SK-N-SH (cell line): ENCODE measurements around the gene INTS12.

Source experiments
- CHD2 ChIP-seq: fragments of 150-350 bp; IDR thresholded peaks from 2 replicates; pipeline ENCODE4 v1.6.1; 2018; ENCODE audit warnings: low read length; ENCODE audit not compliant: partially characterized antibody
- ELF1 ChIP-seq: IDR thresholded peaks from 2 replicates; pipeline ENCODE4 v1.4.0; 2012
- EZH2phosphoT487 ChIP-seq: fragments of 200-600 bp; sonication (generic); IDR thresholded peaks from 2 replicates; pipeline ENCODE4 v1.6.1; 2017; ENCODE audit warnings: low read depth, mixed run types, mild to moderate bottlenecking, antibody characterized with exemption, moderate library complexity, borderline replicate concordance
- FOXM1 ChIP-seq: IDR thresholded peaks from 2 replicates; pipeline ENCODE4 v1.4.0; 2012; ENCODE audit warnings: low read depth, mild to moderate bottlenecking
- GABPA ChIP-seq: IDR thresholded peaks from 2 replicates; pipeline ENCODE4 v1.4.0; 2012; ENCODE audit warnings: low read depth, mild to moderate bottlenecking
- MEF2A ChIP-seq: IDR thresholded peaks from 2 replicates; pipeline ENCODE4 v1.4.0; 2012; ENCODE audit warnings: low read depth, borderline replicate concordance
- POLR2AphosphoS5 ChIP-seq: IDR thresholded peaks from 2 replicates; pipeline ENCODE4 v1.6.1; 2012; ENCODE audit warnings: low read depth, low read length
- RXRA ChIP-seq: IDR thresholded peaks from 2 replicates; pipeline ENCODE4 v1.4.0; 2012; ENCODE audit warnings: low read depth, mild to moderate bottlenecking, borderline replicate concordance
- TAF1 ChIP-seq: IDR thresholded peaks from 2 replicates; pipeline ENCODE4 v1.6.1; 2012; ENCODE audit warnings: low read depth, mild to moderate bottlenecking, low read length, moderate library complexity, borderline replicate concordance
- TF ChIP-seq, protein P1 (sequence below): fragments of 200-600 bp; sonication (generic); IDR thresholded peaks from 2 replicates; pipeline ENCODE4 v1.6.1; 2017; ENCODE audit warnings: antibody characterized with exemption, mild to moderate bottlenecking, moderate library complexity
- TF ChIP-seq, protein P2 (sequence below): IDR thresholded peaks from 2 replicates; pipeline ENCODE4 v1.6.1; 2012; ENCODE audit warnings: mild to moderate bottlenecking, low read depth, low read length, moderate library complexity
- TF ChIP-seq, protein P3 (sequence below): IDR thresholded peaks from 2 replicates; pipeline ENCODE4 v1.4.0; 2012; ENCODE audit warnings: low read depth

DNA sequence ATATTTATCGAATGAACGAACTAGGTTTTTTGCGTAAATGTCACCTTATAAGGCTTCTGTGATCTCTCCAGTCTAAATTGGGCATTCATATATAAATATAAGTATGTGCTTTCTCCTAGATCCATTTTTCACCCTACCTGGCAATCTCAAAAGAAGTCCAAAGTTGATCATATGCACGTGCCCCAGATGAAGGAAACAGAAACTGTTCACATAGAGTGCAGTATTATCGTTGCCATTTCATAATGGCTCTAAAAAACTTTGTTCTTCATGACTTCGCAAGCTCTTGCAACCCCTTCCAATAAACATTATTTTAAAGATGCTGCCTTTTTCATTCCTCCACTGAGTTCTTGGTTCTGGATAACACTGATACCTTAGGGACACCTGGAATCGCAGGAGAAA is 708 bp downstream of the INTS12 start:
- TF ChIP-seq, protein P1, sequence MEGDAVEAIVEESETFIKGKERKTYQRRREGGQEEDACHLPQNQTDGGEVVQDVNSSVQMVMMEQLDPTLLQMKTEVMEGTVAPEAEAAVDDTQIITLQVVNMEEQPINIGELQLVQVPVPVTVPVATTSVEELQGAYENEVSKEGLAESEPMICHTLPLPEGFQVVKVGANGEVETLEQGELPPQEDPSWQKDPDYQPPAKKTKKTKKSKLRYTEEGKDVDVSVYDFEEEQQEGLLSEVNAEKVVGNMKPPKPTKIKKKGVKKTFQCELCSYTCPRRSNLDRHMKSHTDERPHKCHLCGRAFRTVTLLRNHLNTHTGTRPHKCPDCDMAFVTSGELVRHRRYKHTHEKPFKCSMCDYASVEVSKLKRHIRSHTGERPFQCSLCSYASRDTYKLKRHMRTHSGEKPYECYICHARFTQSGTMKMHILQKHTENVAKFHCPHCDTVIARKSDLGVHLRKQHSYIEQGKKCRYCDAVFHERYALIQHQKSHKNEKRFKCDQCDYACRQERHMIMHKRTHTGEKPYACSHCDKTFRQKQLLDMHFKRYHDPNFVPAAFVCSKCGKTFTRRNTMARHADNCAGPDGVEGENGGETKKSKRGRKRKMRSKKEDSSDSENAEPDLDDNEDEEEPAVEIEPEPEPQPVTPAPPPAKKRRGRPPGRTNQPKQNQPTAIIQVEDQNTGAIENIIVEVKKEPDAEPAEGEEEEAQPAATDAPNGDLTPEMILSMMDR: no peak
- TF ChIP-seq, protein P2, sequence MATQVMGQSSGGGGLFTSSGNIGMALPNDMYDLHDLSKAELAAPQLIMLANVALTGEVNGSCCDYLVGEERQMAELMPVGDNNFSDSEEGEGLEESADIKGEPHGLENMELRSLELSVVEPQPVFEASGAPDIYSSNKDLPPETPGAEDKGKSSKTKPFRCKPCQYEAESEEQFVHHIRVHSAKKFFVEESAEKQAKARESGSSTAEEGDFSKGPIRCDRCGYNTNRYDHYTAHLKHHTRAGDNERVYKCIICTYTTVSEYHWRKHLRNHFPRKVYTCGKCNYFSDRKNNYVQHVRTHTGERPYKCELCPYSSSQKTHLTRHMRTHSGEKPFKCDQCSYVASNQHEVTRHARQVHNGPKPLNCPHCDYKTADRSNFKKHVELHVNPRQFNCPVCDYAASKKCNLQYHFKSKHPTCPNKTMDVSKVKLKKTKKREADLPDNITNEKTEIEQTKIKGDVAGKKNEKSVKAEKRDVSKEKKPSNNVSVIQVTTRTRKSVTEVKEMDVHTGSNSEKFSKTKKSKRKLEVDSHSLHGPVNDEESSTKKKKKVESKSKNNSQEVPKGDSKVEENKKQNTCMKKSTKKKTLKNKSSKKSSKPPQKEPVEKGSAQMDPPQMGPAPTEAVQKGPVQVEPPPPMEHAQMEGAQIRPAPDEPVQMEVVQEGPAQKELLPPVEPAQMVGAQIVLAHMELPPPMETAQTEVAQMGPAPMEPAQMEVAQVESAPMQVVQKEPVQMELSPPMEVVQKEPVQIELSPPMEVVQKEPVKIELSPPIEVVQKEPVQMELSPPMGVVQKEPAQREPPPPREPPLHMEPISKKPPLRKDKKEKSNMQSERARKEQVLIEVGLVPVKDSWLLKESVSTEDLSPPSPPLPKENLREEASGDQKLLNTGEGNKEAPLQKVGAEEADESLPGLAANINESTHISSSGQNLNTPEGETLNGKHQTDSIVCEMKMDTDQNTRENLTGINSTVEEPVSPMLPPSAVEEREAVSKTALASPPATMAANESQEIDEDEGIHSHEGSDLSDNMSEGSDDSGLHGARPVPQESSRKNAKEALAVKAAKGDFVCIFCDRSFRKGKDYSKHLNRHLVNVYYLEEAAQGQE: no peak
- TF ChIP-seq, protein P3, sequence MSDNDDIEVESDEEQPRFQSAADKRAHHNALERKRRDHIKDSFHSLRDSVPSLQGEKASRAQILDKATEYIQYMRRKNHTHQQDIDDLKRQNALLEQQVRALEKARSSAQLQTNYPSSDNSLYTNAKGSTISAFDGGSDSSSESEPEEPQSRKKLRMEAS: no peak
- TF ChIP-seq MEF2A (no peak), POLR2AphosphoS5 (no peak), CHD2 (no peak), EZH2phosphoT487 (no peak), ELF1 (no peak), FOXM1 (no peak), GABPA (no peak), TAF1 (no peak), RXRA (no peak)
